HepG2 (cell line): ENCODE data around the gene STX1B. TPM values are rescaled to one million over a fixed set of nuclear protein-coding genes. Genes with fewer than 3 reads are reported as not detected.

Experiments
- ASH2L ChIP-seq: fragments of 300-600, 200-600 bp; sonication (generic); IDR thresholded peaks from 2 replicates; pipeline ENCODE4 v1.7.0; 2017; ENCODE audit warnings: low read depth, mild to moderate bottlenecking, moderate library complexity, mixed read lengths, low read length; ENCODE audit not compliant: insufficient read length
- ATF6 ChIP-seq: sonication (generic); formaldehyde crosslinking; conservative IDR thresholded peaks from 2 replicates; pipeline ENCODE4 v1.4.0; 2020; ENCODE audit warnings: missing genetic modification reagents
- DRAP1 ChIP-seq: IDR thresholded peaks from 2 replicates; pipeline ENCODE4 v1.6.1; 2016; ENCODE audit warnings: missing genetic modification reagents, missing compliant biosample characterization
- ISL2 ChIP-seq: sonication (generic); formaldehyde crosslinking; IDR thresholded peaks from 2 replicates; pipeline ENCODE4 v1.5.0; 2020; ENCODE audit warnings: missing genetic modification reagents
- KLF12 ChIP-seq: sonication (generic); formaldehyde crosslinking; IDR thresholded peaks from 2 replicates; pipeline ENCODE4 v1.4.0; 2020; ENCODE audit warnings: missing genetic modification reagents, borderline replicate concordance
- KMT2A ChIP-seq: sonication (generic); formaldehyde crosslinking; IDR thresholded peaks from 2 replicates; pipeline ENCODE4 v1.4.0; 2020; ENCODE audit warnings: missing genetic modification reagents
- MIER2 ChIP-seq: IDR thresholded peaks from 2 replicates; pipeline ENCODE4 v1.6.1; 2016; ENCODE audit warnings: missing biosample characterization, missing genetic modification reagents
- NR2F6 ChIP-seq, 2 experiments: IDR thresholded peaks; 2 replicates each; pipeline ENCODE4 v1.6.1; 2016; ENCODE audit warnings: antibody characterized with exemption in 1 of 2, mild to moderate bottlenecking in 1 of 2
- PATZ1 ChIP-seq: sonication (generic); formaldehyde crosslinking; IDR thresholded peaks from 2 replicates; pipeline ENCODE4 v1.4.0; 2020; ENCODE audit warnings: missing genetic modification reagents
- TBP ChIP-seq: sonication (generic); formaldehyde crosslinking; IDR thresholded peaks from 2 replicates; pipeline ENCODE4 v1.5.0; 2020; ENCODE audit warnings: missing genetic modification reagents
- XBP1 ChIP-seq: sonication (generic); formaldehyde crosslinking; IDR thresholded peaks from 2 replicates; pipeline ENCODE4 v1.5.0; 2020; ENCODE audit warnings: missing genetic modification reagents
- YY1 ChIP-seq: IDR thresholded peaks from 2 replicates; pipeline ENCODE4 v1.6.1; 2011; ENCODE audit warnings: low read length, low read depth, moderate library complexity, mild to moderate bottlenecking; ENCODE audit not compliant: insufficient read depth, insufficient replicate concordance
- ZKSCAN5 ChIP-seq: sonication (generic); formaldehyde crosslinking; IDR thresholded peaks from 2 replicates; pipeline ENCODE4 v1.5.1; 2020; ENCODE audit warnings: mild to moderate bottlenecking, missing genetic modification reagents
- ZNF18 ChIP-seq: sonication (generic); formaldehyde crosslinking; IDR thresholded peaks from 2 replicates; pipeline ENCODE4 v1.8.0; 2022; ENCODE audit warnings: mild to moderate bottlenecking, missing genetic modification reagents; ENCODE audit not compliant: insufficient replicate concordance
- ZNF30 ChIP-seq: sonication (generic); formaldehyde crosslinking; IDR thresholded peaks from 2 replicates; pipeline ENCODE4 v1.5.0; 2020; ENCODE audit warnings: mild to moderate bottlenecking, missing genetic modification reagents
- ZNF317 ChIP-seq: sonication (generic); formaldehyde crosslinking; IDR thresholded peaks from 2 replicates; pipeline ENCODE4 v1.5.0; 2020; ENCODE audit warnings: mild to moderate bottlenecking, missing genetic modification reagents
- ZNF512B ChIP-seq: sonication (generic); formaldehyde crosslinking; IDR thresholded peaks from 2 replicates; pipeline ENCODE4 v1.5.1; 2020; ENCODE audit warnings: missing genetic modification reagents, mild to moderate bottlenecking, borderline replicate concordance
- ZNF549 ChIP-seq: sonication (generic); formaldehyde crosslinking; IDR thresholded peaks from 2 replicates; pipeline ENCODE4 v1.5.0; 2020; ENCODE audit warnings: missing genetic modification reagents
- ZNF766 ChIP-seq: sonication (generic); formaldehyde crosslinking; IDR thresholded peaks from 2 replicates; pipeline ENCODE4 v1.5.0; 2020; ENCODE audit warnings: missing genetic modification reagents, borderline replicate concordance
- ZSCAN29 ChIP-seq: sonication (generic); formaldehyde crosslinking; conservative IDR thresholded peaks from 2 replicates; pipeline ENCODE4 v1.4.0; 2020; ENCODE audit warnings: mild to moderate bottlenecking, missing genetic modification reagents
- polyA plus RNA-seq, 8 experiments: library from polyadenylated mRNA; depleted of rRNA in 3 of 8; stranded (reverse) in 7 of 8; unstranded in 1 of 8; fragments of >200 nt; fragmentation: Illumina TruSeq in 4 of 8; extraction: Trizol in 4 of 8; gene quantifications; 2 replicates each; pipeline versions ENCODE4 v1.2.1 to v1.2.3, GENCODE V29; 2011 to 2016; ENCODE audit warnings: low read depth in 4 of 8, missing spikeins in 1 of 8, mixed read lengths in 1 of 8; ENCODE audit not compliant: insufficient read depth in 1 of 8
- total RNA-seq, 5 experiments: library from RNA; depleted of rRNA; stranded (reverse); fragments of >200 nt; fragmentation: Illumina TruSeq; extraction: Trizol; gene quantifications; 2 replicates each; pipeline ENCODE4 v1.2.3, GENCODE V29; 2016; ENCODE audit warnings: low read depth in 1 of 5

Gene STX1B
- total and polyA plus RNA-seq, 2 of the 13 experiments (the other 11 are each of a cell fraction or from before 2014, with no cell fraction given): 2.1 to 3.0 TPM

- 0 out of 2 replicates have a peak, but pooled peaks have one; percentile 42 for TF ChIP-seq ZSCAN29 (CRISPR knock-in tag)
- TF ChIP-seq KLF12 (CRISPR knock-in tag): peak; percentile 48; the same call in 1 of the 2 replicates
- peak; percentile 52 for TF ChIP-seq YY1
- TF ChIP-seq ISL2 (CRISPR knock-in tag): 0 out of 2 replicates have a peak, but pooled peaks have one; percentile 25
- no peak for TF ChIP-seq ZKSCAN5 (CRISPR knock-in tag)
- TF ChIP-seq DRAP1: peak; percentile 54
- TF ChIP-seq XBP1 (CRISPR knock-in tag): no peak
- 0 out of 2 replicates have a peak, but pooled peaks have one; percentile 6 for TF ChIP-seq ZNF766
- TF ChIP-seq MIER2 (CRISPR knock-in tag): no peak
- TF ChIP-seq ZNF317 (CRISPR knock-in tag): peak; percentile 25; the same call in 1 of the 2 replicates
- TF ChIP-seq ZNF18 (CRISPR knock-in tag): peak; percentile 94
- 0 out of 2 replicates have a peak, but pooled peaks have one; percentile 39 for TF ChIP-seq ATF6 (CRISPR knock-in tag)
- TF ChIP-seq ZNF30 (CRISPR knock-in tag): 0 out of 2 replicates have a peak, but pooled peaks have one; percentile 24
- TF ChIP-seq KMT2A (CRISPR knock-in tag): no peak
- no peak for TF ChIP-seq ZNF549
- TF ChIP-seq TBP (CRISPR knock-in tag): no peak
- no peak; the same call in 1 of the 2 replicates for TF ChIP-seq NR2F6 (IDR thresholded peaks at IDR 0.05)
- peak; percentile 41; the same call in 1 of the 2 replicates for TF ChIP-seq NR2F6 (CRISPR knock-in tag; IDR thresholded peaks at IDR 0.05)
- TF ChIP-seq ZNF512B (CRISPR knock-in tag): 0 out of 2 replicates have a peak, but pooled peaks have one; percentile 30
- TF ChIP-seq ASH2L: peak; percentile 63
- TF ChIP-seq PATZ1 (CRISPR knock-in tag): peak; percentile 94
These were observed 13.3 kb downstream of the STX1B start (continued) for GRCh38 chr16:30996985-30997724.
